Measurements from ENCODE around the gene HTT-AS.

GRCh38 chr4:3071811-3072210, 2.5 kb downstream of the HTT-AS start:
- TF ChIP-seq, protein P1, sequence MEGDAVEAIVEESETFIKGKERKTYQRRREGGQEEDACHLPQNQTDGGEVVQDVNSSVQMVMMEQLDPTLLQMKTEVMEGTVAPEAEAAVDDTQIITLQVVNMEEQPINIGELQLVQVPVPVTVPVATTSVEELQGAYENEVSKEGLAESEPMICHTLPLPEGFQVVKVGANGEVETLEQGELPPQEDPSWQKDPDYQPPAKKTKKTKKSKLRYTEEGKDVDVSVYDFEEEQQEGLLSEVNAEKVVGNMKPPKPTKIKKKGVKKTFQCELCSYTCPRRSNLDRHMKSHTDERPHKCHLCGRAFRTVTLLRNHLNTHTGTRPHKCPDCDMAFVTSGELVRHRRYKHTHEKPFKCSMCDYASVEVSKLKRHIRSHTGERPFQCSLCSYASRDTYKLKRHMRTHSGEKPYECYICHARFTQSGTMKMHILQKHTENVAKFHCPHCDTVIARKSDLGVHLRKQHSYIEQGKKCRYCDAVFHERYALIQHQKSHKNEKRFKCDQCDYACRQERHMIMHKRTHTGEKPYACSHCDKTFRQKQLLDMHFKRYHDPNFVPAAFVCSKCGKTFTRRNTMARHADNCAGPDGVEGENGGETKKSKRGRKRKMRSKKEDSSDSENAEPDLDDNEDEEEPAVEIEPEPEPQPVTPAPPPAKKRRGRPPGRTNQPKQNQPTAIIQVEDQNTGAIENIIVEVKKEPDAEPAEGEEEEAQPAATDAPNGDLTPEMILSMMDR (conservative IDR thresholded peaks at IDR 0.05; ENCODE audit: low read length), result no peak
- no peak for TF ChIP-seq EZH2phosphoT487 (IDR thresholded peaks at IDR 0.05; ENCODE audit: borderline replicate concordance)

Data from Loucy (cell line).